GM12891 (cell line): ENCODE results near the gene DDI2.

Experiments
- POLR2A ChIP-seq: IDR thresholded peaks from 2 replicates; pipeline ENCODE4 v1.6.1; 2011; ENCODE audit warnings: low read depth, low read length, control low read depth
- POLR2AphosphoS5 ChIP-seq: IDR thresholded peaks from 2 replicates; pipeline ENCODE4 v1.6.1; 2011; ENCODE audit warnings: low read depth, low read length, control low read depth
- POU2F2 ChIP-seq: IDR thresholded peaks from 2 replicates; pipeline ENCODE4 v1.6.1; 2011; ENCODE audit warnings: low read depth, mild to moderate bottlenecking, control low read depth, low read length, moderate library complexity
- SPI1 ChIP-seq: IDR thresholded peaks from 2 replicates; pipeline ENCODE4 v1.6.1; 2011; ENCODE audit warnings: low read depth, low read length, control low read depth
- TAF1 ChIP-seq: IDR thresholded peaks from 2 replicates; pipeline ENCODE4 v1.6.1; 2011; ENCODE audit warnings: low read depth, low read length, control low read depth

GRCh38 chr1:15660151-15660550 is 42.9 kb downstream of the DDI2 start:
- TF ChIP-seq POLR2AphosphoS5 (no peak), TAF1 (no peak), POLR2A (no peak), POU2F2 (no peak), SPI1 (no peak)
